Activated B cell treated with CpG ODN at 0.5 μM for 24 hours (primary cell): ENCODE data around the gene SCUBE1. TPM values are rescaled to one million over a fixed set of nuclear protein-coding genes. Genes with fewer than 3 reads are reported as not detected.
A peak's percentile ranks its signal among the peaks of the same experiment; 100 is the strongest.

Experiments used
- ATAC-seq: fragments of 200-7000 bp; cut with Tn5 transposase; one replicate; pipeline ENCODE4 v1.10.0; 2021; ENCODE audit warnings: low read depth, mild to moderate bottlenecking, moderate library complexity
- CTCF ChIA-PET: fragments of 350-600 bp; sonication (Branson Sonifier 250); formaldehyde crosslinking; loops from one replicate; lab custom pipeline; 2021; ENCODE audit warnings: antibody characterized with exemption; lab: Charles Lee
- POLR2A ChIA-PET: fragments of 350-600 bp; sonication (Branson Sonifier 250); formaldehyde crosslinking; loops from one replicate; lab custom pipeline; 2021; ENCODE audit warnings: antibody characterized with exemption; lab: Charles Lee
- DNase-seq: peaks from one replicate; pipeline ENCODE4 v3.0.0; 2022
- H3K27ac Mint-ChIP-seq: one replicate; pipeline ENCODE4 v1.8.0; 2020; ENCODE audit warnings: mixed read lengths
- H3K27me3 Mint-ChIP-seq: one replicate; pipeline ENCODE4 v1.8.0; 2021; ENCODE audit warnings: mixed read lengths
- H3K36me3 Mint-ChIP-seq: one replicate; pipeline ENCODE4 v1.8.0; 2021; ENCODE audit warnings: low read depth, mixed read lengths
- H3K4me1 Mint-ChIP-seq: one replicate; pipeline ENCODE4 v1.8.0; 2021; ENCODE audit warnings: mixed read lengths
- H3K4me3 Mint-ChIP-seq: one replicate; pipeline ENCODE4 v1.8.0; 2020; ENCODE audit warnings: mild to moderate bottlenecking, mixed read lengths
- H3K9me3 Mint-ChIP-seq: one replicate; pipeline ENCODE4 v1.8.0; 2020; ENCODE audit warnings: mixed read lengths
- intact Hi-C: fragments of 100-400 bp; cut with micrococcal nuclease; formaldehyde crosslinking; loops from one replicate; pipeline ENCODE4 v1.15.1; 2024
- total RNA-seq: library from RNA; stranded (reverse); gene quantifications from 2 replicates; pipeline ENCODE4 v1.2.3, GENCODE V29; 2022
- TF ChIP-seq, protein P1 (sequence below): fragments of 200-600 bp; IDR thresholded peaks from one replicate; pipeline ENCODE4 v1.8.0; 2022; ENCODE audit warnings: antibody characterized with exemption, mild to moderate bottlenecking

Gene SCUBE1
- total RNA-seq, 1 donor from 2014 or later = not detected

DNA sequence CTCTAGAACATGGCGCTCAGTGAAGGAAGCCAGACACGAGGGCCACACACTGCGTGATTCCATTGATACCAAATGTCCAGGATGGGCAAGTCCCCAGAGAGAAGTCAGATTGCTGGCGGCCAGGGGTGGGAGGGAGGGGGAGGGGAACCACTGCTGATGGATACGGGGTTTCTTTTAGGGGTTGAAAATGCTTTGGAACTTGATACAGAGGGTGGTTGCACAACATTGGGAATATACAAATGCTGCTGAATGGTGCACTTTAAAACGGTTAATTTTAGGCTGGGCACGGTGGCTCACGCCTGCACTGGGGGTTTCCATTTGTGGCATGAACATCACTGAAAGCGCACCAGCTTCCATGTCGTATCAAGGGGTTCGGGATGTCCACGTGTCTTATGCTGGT is 186.8 kb downstream of the SCUBE1 start:
- POLR2A ChIA-PET = no interaction called here
- intact Hi-C loops = no loop called here
- no peak for DNase-seq
- Mint-ChIP-seq H3K9me3 (no peaks in the 10 kb centered on the region), H3K4me3 (no peak overlapping the region), H3K27me3 (no peaks in the 10 kb centered on the region), H3K36me3 (peaks cover 2% of the 10 kb centered on the region), H3K27ac (no peak overlapping the region), H3K4me1 (peaks cover 24% of the 10 kb centered on the region)
- CTCF ChIA-PET = no interaction called here
- TF ChIP-seq, protein P1, sequence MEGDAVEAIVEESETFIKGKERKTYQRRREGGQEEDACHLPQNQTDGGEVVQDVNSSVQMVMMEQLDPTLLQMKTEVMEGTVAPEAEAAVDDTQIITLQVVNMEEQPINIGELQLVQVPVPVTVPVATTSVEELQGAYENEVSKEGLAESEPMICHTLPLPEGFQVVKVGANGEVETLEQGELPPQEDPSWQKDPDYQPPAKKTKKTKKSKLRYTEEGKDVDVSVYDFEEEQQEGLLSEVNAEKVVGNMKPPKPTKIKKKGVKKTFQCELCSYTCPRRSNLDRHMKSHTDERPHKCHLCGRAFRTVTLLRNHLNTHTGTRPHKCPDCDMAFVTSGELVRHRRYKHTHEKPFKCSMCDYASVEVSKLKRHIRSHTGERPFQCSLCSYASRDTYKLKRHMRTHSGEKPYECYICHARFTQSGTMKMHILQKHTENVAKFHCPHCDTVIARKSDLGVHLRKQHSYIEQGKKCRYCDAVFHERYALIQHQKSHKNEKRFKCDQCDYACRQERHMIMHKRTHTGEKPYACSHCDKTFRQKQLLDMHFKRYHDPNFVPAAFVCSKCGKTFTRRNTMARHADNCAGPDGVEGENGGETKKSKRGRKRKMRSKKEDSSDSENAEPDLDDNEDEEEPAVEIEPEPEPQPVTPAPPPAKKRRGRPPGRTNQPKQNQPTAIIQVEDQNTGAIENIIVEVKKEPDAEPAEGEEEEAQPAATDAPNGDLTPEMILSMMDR = no peak
- ATAC-seq = no peak

DNA sequence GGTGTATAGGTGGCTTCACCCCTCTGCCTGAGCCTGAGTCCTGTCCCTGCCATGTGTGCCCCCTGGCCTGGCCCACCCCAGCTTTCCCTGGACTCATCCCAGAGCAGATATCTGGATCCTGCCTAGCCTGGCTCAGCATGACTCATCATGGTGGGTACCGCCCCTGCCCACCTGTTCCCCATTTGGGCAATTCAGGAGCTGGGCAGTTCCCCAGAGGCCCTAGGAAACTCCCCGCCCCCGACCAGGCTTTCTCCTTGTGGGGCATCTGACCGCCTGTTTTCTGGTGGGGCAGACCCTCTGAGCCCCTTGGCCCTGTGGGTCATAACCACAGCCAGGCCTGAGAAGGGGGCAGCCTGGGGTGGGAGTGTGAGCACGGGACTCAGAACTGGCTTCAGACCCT is 187.4 kb downstream of the SCUBE1 start:
- peaks cover 29% of the 10 kb centered on the region for H3K4me1 Mint-ChIP-seq
- H3K27me3 Mint-ChIP-seq = no peaks in the 10 kb centered on the region
- ATAC-seq = no peak
- peaks cover 5% of the 10 kb centered on the region for H3K36me3 Mint-ChIP-seq
- no peaks in the 10 kb centered on the region for H3K9me3 Mint-ChIP-seq
- no peak for DNase-seq
- H3K4me3 Mint-ChIP-seq = no peak overlapping the region
- intact Hi-C loops = no loop called here
- ChIA-PET CTCF (no interaction called here), POLR2A (no interaction called here)
- TF ChIP-seq, protein P1 = no peak
- no peak overlapping the region for H3K27ac Mint-ChIP-seq

DNA sequence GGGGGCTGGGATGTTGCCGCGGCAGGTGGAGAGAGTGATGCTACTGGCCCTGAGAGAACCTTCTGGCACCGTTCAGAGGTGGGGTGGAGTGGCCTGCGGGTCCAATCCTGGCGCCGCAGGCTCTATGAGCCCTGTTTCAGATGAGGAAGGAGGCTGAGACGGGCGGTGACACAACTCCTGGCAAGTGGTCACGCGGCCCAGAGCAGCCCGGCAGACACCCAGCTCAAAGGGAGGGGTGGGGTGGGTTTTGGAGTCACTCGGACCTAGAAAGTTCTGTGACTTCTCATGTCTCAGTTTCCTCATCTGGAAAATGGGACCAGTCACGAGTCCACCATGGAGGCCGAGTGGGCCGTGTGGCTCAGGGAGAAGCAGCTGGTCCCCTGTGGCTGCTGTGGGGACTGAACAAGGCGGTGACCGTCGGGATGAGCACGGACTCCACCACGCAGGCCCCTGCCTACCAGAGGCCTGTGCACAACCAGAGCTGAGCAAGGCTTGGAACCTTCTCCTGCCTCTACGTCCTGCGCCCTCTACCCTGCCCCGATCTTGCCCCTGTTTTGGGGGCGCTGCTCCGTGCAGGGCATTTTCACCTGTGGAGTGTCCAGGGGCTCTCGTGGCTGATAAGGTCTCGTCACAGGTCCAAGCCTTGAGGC is 188.2 kb downstream of the SCUBE1 start:
- Mint-ChIP-seq H3K4me1 (peaks cover 31% of the 10 kb centered on the region), H3K9me3 (no peaks in the 10 kb centered on the region), H3K27me3 (no peaks in the 10 kb centered on the region), H3K27ac (no peak overlapping the region), H3K36me3 (peaks cover 3% of the 10 kb centered on the region), H3K4me3 (no peak overlapping the region)
- intact Hi-C loops = loop anchor here (5.0 kb wide), 1 partner anchor 43 kb away; the partner anchor contains the start of gene BIK
- TF ChIP-seq, protein P1 = no peak
- POLR2A ChIA-PET = no interaction called here
- ATAC-seq (no peak), DNase-seq (no peak)
- CTCF ChIA-PET = no interaction called here

DNA sequence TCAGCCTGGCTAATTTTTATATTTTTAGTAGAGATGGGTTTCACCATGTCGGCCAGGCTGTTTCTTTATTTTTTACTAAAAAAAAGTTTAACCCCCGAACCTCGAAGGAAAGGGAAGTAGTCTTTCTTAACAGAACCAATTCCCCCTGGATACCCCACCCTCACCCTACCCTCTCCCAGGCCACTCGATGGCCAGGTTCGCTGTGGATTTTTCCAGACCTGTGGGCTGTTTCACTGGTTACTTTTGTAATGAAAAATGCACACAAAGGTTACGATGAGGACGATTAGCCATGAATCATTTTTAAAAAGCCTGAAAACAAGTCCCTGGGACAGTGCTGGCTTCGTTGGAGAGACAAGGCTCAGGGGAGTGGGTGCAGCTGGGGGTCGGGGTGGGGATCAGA is 189.3 kb downstream of the SCUBE1 start:
- Mint-ChIP-seq H3K9me3 (no peaks in the 10 kb centered on the region), H3K4me3 (no peak overlapping the region), H3K27me3 (no peaks in the 10 kb centered on the region), H3K27ac (no peak overlapping the region), H3K4me1 (peaks cover 33% of the 10 kb centered on the region), H3K36me3 (peaks cover 3% of the 10 kb centered on the region)
- DNase-seq (no peak), ATAC-seq (no peak)
- ChIA-PET POLR2A (interaction anchor here (0.5 kb wide), 1 partner anchor 10 kb away, joined by 4 read pairs; no protein-coding TSS in a partner anchor), CTCF (no interaction called here)
- TF ChIP-seq, protein P1 = no peak
- intact Hi-C loops = loop anchor here (5.0 kb wide), 1 partner anchor 42 kb away; the partner anchor contains the start of gene BIK

DNA sequence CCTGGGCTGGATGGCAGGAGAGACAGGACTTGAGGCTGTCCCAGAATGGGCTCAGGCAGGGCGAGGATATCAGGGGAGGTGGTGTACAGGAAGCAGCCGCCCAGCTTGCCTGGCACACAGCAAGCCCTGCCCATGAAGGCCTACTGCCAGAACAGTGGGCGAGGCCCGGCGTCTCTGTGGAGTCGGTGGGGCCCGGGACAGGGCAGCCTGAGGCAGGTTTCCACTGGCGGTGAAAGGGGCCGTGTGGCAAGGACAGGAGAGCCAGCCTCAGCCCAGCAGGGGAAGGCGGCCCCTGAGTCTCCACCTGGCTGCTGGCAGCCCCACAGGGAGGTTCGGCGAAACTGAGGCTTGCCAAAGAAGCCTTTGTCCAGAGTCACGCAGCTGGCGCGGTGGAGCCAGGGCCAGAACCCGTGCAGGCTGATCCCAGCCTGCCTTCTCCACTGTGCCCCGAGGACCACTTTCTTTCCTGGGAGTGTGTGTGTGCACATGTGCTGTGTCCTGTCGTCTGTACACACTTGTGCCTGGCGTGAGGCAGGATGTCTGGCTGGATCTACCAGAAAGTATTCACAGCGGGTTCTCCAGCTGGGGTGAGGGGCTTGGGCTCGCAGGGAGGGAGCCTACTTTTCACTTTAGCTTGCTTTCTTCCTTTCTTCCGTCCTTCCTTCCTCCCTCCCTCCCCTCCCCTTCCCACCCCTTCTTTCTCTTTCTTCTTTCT is 190.7 kb downstream of the SCUBE1 start:
- Mint-ChIP-seq H3K4me1 (peaks cover 42% of the 10 kb centered on the region), H3K27me3 (no peaks in the 10 kb centered on the region), H3K36me3 (peaks cover 3% of the 10 kb centered on the region), H3K9me3 (no peaks in the 10 kb centered on the region), H3K4me3 (peak overlapping the region; percentile 89), H3K27ac (peak overlapping the region; percentile 30)
- peak; percentile 51 for DNase-seq
- peak; percentile 73 for ATAC-seq
- ChIA-PET POLR2A (interaction anchor here (1.2 kb wide), 1 partner anchor 136 kb away, joined by 4 read pairs; no protein-coding TSS in a partner anchor), CTCF (interaction anchor here (0.7 kb wide), 1 partner anchor 35 kb away, joined by 3 read pairs; no protein-coding TSS in a partner anchor)
- TF ChIP-seq, protein P1 = no peak
- intact Hi-C loops = loop anchor here (1.0 to 5.0 kb wide), 2 partner anchors 35 to 40 kb away; partner anchors contain the start of genes BIK and TTLL12
